ENCODE data around the gene AKAP11. TPM values are rescaled to one million over a fixed set of nuclear protein-coding genes. Genes with fewer than 3 reads are reported as not detected.

Gene AKAP11
- total RNA-seq, 2 experiments from 2014 or later: 27.2 to 30.1 TPM

- ChIA-PET POLR2A (no interaction called here), CTCF (interaction anchor here (0.6 to 1.3 kb wide), 3 partner anchors 54 to 203 kb away, joined by 3 read pairs; no protein-coding TSS in a partner anchor)
- H3K36me3 Mint-ChIP-seq (ENCODE audit: low read depth): peaks cover 20% of the 10 kb centered on the region
- peaks cover 13% of the 10 kb centered on the region for H3K9me3 Mint-ChIP-seq
- DNase-seq: no peak
- peaks cover 25% of the 10 kb centered on the region for H3K4me1 Mint-ChIP-seq
- no peak overlapping the region for H3K27ac Mint-ChIP-seq
- H3K4me3 Mint-ChIP-seq: no peak overlapping the region
- no peaks in the 10 kb centered on the region for H3K27me3 Mint-ChIP-seq
These were observed 55.8 kb downstream of the AKAP11 start for GRCh38 chr13:42327725-42328124.

GRCh38 chr13:42328672-42329071, 56.7 kb downstream of the AKAP11 start:
- H3K9me3 Mint-ChIP-seq: peaks cover 13% of the 10 kb centered on the region
- peak overlapping the region; percentile 89 for H3K27ac Mint-ChIP-seq
- ChIA-PET CTCF (interaction anchor here (1.0 to 1.7 kb wide), 2 partner anchors 16 to 202 kb away, joined by 3 read pairs; no protein-coding TSS in a partner anchor), POLR2A (no interaction called here)
- H3K27me3 Mint-ChIP-seq: no peaks in the 10 kb centered on the region
- H3K4me3 Mint-ChIP-seq: no peak overlapping the region
- H3K4me1 Mint-ChIP-seq: peaks cover 25% of the 10 kb centered on the region
- no peak for DNase-seq
- peaks cover 15% of the 10 kb centered on the region for H3K36me3 Mint-ChIP-seq (ENCODE audit: low read depth)

- ChIA-PET CTCF (interaction anchor here (1.7 kb wide), 1 partner anchor 16 kb away, joined by 3 read pairs; no protein-coding TSS in a partner anchor), POLR2A (no interaction called here)
- Mint-ChIP-seq H3K27ac (peak overlapping the region; percentile 89), H3K4me3 (no peak overlapping the region), H3K36me3 (ENCODE audit: low read depth) (peaks cover 15% of the 10 kb centered on the region), H3K4me1 (peaks cover 26% of the 10 kb centered on the region), H3K9me3 (peaks cover 13% of the 10 kb centered on the region), H3K27me3 (no peaks in the 10 kb centered on the region)
- DNase-seq: no peak
These were observed 57.3 kb downstream of the AKAP11 start for GRCh38 chr13:42329239-42329638.

DNA sequence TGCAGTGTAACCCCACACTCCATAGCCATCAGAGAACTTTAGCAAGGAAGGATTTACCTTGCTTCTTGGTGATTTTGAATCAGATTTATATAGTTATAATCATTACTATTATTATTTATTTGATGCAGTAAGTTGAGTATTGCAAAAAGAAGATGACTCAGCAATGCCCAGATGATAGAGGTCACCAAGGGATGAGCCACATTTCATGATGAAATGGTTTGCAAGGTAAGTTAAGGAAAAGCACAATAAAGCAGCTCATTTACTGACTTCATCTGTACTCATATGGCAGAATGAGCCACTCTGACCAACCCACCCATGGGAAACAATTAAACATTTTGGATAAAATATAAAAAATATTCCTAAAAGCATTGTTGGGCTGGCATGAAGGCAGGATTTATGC, 59.1 kb downstream of the AKAP11 start:
- Mint-ChIP-seq H3K27me3 (no peaks in the 10 kb centered on the region), H3K4me1 (peaks cover 34% of the 10 kb centered on the region), H3K27ac (no peak overlapping the region), H3K9me3 (peaks cover 13% of the 10 kb centered on the region), H3K36me3 (ENCODE audit: low read depth) (peaks cover 15% of the 10 kb centered on the region), H3K4me3 (no peak overlapping the region)
- POLR2A ChIA-PET: no interaction called here
- DNase-seq: no peak
- CTCF ChIA-PET: interaction anchor here (0.6 to 1.4 kb wide), 3 partner anchors 8 to 73 kb away, joined by 3 read pairs; no protein-coding TSS in a partner anchor

DNA sequence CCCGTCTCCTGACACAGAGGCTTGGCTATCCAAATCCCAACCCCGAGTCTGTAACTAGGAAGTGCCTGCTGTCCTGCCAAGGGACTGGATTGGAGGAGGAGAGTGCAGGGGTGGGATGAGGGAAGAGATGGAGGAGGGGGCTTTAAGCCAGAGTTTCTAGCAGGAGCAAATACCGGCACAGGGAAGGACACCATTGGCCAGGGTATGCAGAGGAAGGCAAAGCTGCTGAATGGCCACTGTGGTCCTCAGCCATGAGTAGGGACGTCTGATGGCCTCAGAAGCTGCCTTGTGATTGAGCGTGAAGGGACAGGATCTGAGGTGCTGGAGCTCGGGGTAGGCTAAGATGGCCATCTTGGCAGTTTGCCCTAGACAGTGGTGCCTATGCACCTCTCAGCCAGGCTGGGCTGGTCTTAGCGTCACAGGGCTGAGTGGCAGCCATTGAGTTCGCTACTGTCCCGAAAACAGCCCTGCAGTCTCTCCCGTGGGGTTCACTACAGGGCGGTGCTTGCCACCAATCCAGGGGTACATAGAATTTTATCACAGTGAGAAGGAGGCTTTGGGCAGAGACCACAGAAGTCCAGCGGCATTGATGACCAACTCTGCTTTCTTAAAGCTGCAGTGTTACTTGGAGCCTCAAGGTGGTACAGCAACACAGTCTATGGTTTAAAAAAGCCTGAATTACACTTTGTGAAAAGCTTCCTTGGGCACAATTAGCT, 61.8 kb downstream of the AKAP11 start:
- ChIA-PET POLR2A (no interaction called here), CTCF (interaction anchor here (0.6 to 1.1 kb wide), 12 partner anchors 11 to 163 kb away, joined by 3 to 6 read pairs (median 3); no protein-coding TSS in a partner anchor)
- peaks cover 14% of the 10 kb centered on the region for H3K36me3 Mint-ChIP-seq (ENCODE audit: low read depth)
- peak overlapping the region; percentile 5 for H3K27ac Mint-ChIP-seq
- peaks cover 11% of the 10 kb centered on the region for H3K9me3 Mint-ChIP-seq
- H3K27me3 Mint-ChIP-seq: no peaks in the 10 kb centered on the region
- DNase-seq: no peak
- H3K4me3 Mint-ChIP-seq: no peak overlapping the region
- peaks cover 31% of the 10 kb centered on the region for H3K4me1 Mint-ChIP-seq

DNA sequence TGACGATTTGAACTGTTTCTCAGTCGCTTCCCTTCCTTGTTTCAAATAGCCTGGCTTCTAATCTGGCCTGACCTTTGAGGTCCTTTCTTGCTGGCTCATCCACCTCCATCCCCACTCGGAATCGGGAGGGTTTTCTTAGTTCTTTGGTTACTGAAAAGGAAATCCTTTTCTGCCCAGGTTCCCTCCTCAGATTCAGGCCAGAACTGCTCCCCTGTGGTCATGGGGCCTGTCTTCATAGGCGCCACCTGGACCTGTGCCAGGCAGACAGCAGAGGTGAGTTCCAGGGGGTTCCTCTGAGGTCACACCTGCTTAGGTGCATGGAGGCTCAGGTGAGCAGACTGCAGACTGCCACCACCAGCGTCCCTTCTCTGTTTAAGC, 62.4 kb downstream of the AKAP11 start:
- no peak overlapping the region for H3K4me3 Mint-ChIP-seq
- ChIA-PET CTCF (interaction anchor here (0.6 to 1.1 kb wide), 12 partner anchors 10 to 163 kb away, joined by 3 to 6 read pairs (median 3); no protein-coding TSS in a partner anchor), POLR2A (no interaction called here)
- peak overlapping the region; percentile 5 for H3K27ac Mint-ChIP-seq
- DNase-seq: no peak
- H3K36me3 Mint-ChIP-seq (ENCODE audit: low read depth): peaks cover 12% of the 10 kb centered on the region
- H3K9me3 Mint-ChIP-seq: peaks cover 9% of the 10 kb centered on the region
- peaks cover 26% of the 10 kb centered on the region for H3K4me1 Mint-ChIP-seq
- H3K27me3 Mint-ChIP-seq: no peaks in the 10 kb centered on the region

DNA sequence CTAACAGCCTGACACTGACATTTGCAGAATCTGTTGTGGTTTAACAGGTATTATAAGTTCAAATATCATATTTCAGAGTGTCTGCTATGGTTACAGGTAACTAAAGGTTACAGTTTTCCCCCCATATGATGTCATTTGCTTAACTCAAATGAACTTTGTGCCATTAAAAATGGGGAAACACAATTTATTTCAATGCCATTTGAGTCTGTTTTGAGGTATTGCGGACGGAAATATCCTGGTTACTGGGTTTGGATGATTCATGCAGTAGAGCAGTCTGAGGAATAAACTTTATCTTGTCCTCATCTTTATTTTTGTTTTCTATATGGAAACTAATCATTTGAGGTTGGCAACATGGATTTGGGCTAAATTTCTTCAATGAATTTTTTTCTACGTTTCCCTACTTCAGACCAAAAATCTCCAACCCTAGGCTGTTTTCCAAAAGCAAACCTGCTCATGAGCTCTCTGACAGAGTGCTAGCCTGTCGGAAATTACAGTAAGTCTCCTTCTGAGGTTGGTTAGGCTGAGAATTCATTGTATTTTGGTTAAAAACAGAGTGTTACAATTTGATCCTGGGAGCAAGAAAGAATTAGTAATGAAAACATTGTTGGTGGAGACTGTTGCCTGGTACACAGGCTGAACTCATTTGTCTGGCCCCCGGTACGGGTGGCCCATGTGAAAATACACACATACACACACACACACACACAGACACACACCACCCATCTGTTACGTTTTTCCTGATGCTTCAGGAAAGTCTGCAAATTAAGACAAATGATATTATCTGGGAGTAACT, 66.1 kb downstream of the AKAP11 start:
- Mint-ChIP-seq H3K27me3 (no peaks in the 10 kb centered on the region), H3K4me3 (no peak overlapping the region), H3K9me3 (peaks cover 4% of the 10 kb centered on the region), H3K27ac (no peak overlapping the region), H3K36me3 (ENCODE audit: low read depth) (peaks cover 4% of the 10 kb centered on the region), H3K4me1 (peaks cover 21% of the 10 kb centered on the region)
- CTCF ChIA-PET: interaction anchor here (0.6 kb wide), 1 partner anchor 744 kb away, joined by 4 read pairs; no protein-coding TSS in a partner anchor
- POLR2A ChIA-PET: no interaction called here
- no peak for DNase-seq

DNA sequence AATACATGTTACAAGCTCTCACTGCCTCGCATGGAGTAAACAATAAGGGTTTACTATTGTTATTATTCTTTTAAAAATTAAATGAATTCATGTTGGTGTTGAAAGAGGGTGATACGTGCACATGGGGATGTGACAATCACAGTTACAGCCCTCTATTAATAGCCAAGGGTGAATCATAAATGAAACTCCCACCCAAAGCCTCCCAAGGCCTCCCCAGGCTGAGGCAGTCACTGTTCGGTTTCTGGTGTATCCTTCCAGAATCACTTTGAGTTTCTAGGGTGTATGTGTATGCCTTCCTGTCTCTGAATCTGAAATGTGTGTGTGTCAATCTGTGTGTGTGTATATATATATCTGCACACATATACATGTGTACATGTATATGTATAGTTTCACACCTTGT, 73.4 kb downstream of the AKAP11 start:
- Mint-ChIP-seq H3K27me3 (no peaks in the 10 kb centered on the region), H3K4me1 (peaks cover 23% of the 10 kb centered on the region), H3K9me3 (peaks cover 6% of the 10 kb centered on the region), H3K27ac (no peak overlapping the region), H3K36me3 (ENCODE audit: low read depth) (peaks cover 4% of the 10 kb centered on the region), H3K4me3 (no peak overlapping the region)
- POLR2A ChIA-PET: no interaction called here
- CTCF ChIA-PET: interaction anchor here (1.6 kb wide), 1 partner anchor 12 kb away, joined by 4 read pairs; no protein-coding TSS in a partner anchor
- no peak for DNase-seq

- no peak overlapping the region for H3K27ac Mint-ChIP-seq
- POLR2A ChIA-PET: no interaction called here
These were observed 76.6 kb downstream of the AKAP11 start for GRCh38 chr13:42348576-42348975.

DNA sequence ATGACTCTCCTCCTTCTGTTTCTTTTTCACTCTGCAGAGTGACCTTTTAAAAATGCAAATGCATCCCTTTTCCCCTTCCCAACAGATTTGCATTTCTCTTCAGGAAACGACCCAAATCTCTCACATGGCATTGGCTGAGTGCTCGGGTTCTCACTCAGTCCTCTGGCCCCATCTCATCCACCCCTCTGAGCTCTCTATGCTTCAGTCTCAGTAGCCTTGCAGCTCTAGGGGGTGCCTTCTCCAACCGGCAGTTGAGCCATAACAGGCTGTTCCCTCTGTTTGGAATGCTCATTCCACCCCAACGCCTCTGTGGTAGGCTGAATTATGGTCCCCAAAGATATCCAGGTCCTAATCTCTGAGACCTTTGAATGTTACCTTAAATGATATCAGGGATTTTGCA, 78.2 kb downstream of the AKAP11 start:
- Mint-ChIP-seq H3K36me3 (ENCODE audit: low read depth) (no peaks in the 10 kb centered on the region), H3K4me3 (no peak overlapping the region), H3K4me1 (peaks cover 32% of the 10 kb centered on the region), H3K27me3 (no peaks in the 10 kb centered on the region), H3K9me3 (peaks cover 2% of the 10 kb centered on the region), H3K27ac (no peak overlapping the region)
- POLR2A ChIA-PET: no interaction called here
- CTCF ChIA-PET: interaction anchor here (1.2 kb wide), 1 partner anchor 129 kb away, joined by 3 read pairs; no protein-coding TSS in a partner anchor
- DNase-seq: no peak

More at GRCh38 chr13:42348576-42348975, 76.6 kb downstream of the AKAP11 start:
- CTCF ChIA-PET: interaction anchor here (1.1 to 1.4 kb wide), 2 partner anchors 14 to 134 kb away, joined by 3 read pairs; no protein-coding TSS in a partner anchor
- Mint-ChIP-seq H3K9me3 (peaks cover 2% of the 10 kb centered on the region), H3K27me3 (no peaks in the 10 kb centered on the region), H3K4me1 (peaks cover 22% of the 10 kb centered on the region), H3K4me3 (no peak overlapping the region), H3K36me3 (ENCODE audit: low read depth) (no peaks in the 10 kb centered on the region)
- no peak for DNase-seq

DNA sequence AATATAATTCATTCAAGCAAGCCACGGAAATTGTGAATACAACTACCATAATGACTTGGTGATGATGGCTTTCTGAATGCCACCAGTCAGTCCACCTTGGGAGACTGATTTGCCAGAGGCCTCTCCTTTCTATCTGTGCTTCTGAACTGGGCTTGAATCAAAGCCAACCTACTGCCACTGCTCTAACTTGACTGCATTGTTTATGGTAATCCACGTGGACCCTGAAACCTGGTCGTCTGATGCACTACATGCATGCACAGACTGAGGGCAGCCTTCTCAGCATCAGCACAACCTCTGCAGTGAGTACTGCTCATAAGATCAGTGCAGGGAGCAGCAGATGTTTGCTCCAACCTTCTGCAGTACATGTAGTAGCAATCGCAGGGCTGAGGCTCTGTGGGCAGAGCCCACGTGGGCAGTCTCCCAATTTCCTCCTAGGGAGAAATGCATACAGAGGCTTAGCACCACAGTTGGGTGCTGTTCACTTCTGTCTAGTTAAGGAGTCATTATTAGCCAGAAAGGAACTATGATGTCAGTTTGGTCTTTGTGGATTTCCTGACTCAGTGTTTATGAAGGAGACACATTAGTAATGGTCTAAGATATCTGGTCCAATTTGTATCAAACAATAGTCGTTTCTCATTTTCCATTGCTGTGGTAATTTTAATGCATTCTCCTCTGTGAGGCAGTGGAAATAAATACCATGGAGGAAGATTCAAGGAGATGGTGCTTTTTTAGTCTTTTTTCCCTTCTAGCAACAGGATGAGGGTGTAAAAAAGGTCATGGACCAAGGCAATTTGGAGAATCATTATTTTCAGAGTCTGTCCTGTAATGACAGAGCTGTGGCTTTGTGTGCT, 82.5 kb downstream of the AKAP11 start:
- CTCF ChIA-PET: interaction anchor here (1.3 to 2.0 kb wide), 2 partner anchors 10 to 139 kb away, joined by 3 to 6 read pairs; no protein-coding TSS in a partner anchor
- peak overlapping the region; percentile 15 for H3K4me3 Mint-ChIP-seq
- H3K27me3 Mint-ChIP-seq: no peaks in the 10 kb centered on the region
- POLR2A ChIA-PET: interaction anchor here (0.6 kb wide), 1 partner anchor 150 kb away, joined by 3 read pairs; no protein-coding TSS in a partner anchor
- no peaks in the 10 kb centered on the region for H3K9me3 Mint-ChIP-seq
- DNase-seq: peak; percentile 54
- H3K4me1 Mint-ChIP-seq: peaks cover 43% of the 10 kb centered on the region
- H3K36me3 Mint-ChIP-seq (ENCODE audit: low read depth): peaks cover 2% of the 10 kb centered on the region
- H3K27ac Mint-ChIP-seq: peak overlapping the region; percentile 94

GRCh38 chr13:42355092-42355485, 83.1 kb downstream of the AKAP11 start:
- H3K36me3 Mint-ChIP-seq (ENCODE audit: low read depth): peaks cover 2% of the 10 kb centered on the region
- DNase-seq: peak; percentile 71
- H3K9me3 Mint-ChIP-seq: no peaks in the 10 kb centered on the region
- H3K4me3 Mint-ChIP-seq: peak overlapping the region; percentile 15
- ChIA-PET POLR2A (interaction anchor here (0.6 kb wide), 1 partner anchor 150 kb away, joined by 3 read pairs; no protein-coding TSS in a partner anchor), CTCF (interaction anchor here (1.3 to 2.0 kb wide), 2 partner anchors 9 to 139 kb away, joined by 3 to 6 read pairs; no protein-coding TSS in a partner anchor)
- H3K27ac Mint-ChIP-seq: peak overlapping the region; percentile 94
- peaks cover 36% of the 10 kb centered on the region for H3K4me1 Mint-ChIP-seq
- no peaks in the 10 kb centered on the region for H3K27me3 Mint-ChIP-seq

Measured in activated CD4-positive, alpha-beta T cell treated with anti-CD3 and anti-CD28 coated beads, Interleukin-2, amount 10 ng/mL, durations not matched to agents 7 days and 5 days (primary cell).